Activated CD8-positive, alpha-beta memory T cell treated with anti-CD3 and anti-CD28 coated beads for 4 hours (primary cell): ENCODE measurements around the gene AFTPH.

Experiments
- DNase-seq, 2 donors: peaks; one replicate each; pipeline ENCODE4 v3.0.0-alpha.2; 2020; ENCODE audit warnings: low read depth in 2 of 2

Gene AFTPH

GRCh38 chr2:64538764-64539433 lies 14.8 kb downstream of the AFTPH start:
- no peak for DNase-seq

DNA sequence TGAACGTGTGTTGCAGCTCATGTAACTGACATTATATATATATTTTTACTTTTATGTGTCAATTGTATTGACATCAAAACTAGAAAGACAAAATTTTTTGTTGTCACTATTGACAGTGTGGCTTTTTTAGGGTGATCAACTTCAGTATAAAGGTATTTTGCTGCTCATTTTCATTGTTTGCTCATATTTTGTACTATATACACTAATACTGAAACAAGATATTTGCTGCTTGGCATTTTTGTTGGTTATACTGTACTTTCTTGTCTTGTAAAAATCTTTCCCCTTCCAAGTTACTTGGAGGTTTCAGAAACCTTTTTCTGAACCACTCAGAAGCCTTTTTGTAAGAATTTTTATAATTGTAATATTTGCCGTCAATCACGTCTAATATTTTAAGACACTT lies 16.5 kb downstream of the AFTPH start:
- no peak for DNase-seq

DNA sequence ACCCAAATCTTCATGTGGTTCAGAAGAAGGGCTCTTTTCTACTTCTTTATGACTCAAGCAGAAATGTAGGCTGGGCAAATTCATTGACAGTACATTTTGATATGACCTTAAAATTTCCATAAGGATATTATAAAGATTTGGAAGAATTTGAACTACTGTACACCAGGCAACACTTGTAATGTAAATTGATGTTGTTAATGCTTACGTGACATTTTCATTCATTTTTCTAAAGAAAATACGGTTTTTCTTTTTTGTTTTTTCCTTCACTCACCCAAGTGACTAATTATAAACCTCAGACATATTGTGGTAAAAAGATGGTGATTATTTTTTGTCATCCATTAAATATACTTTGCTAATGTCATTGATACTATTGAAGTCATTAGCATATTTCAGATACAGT lies 17.4 kb downstream of the AFTPH start:
- DNase-seq, result no peak

GRCh38 chr2:64542071-64543007 lies 18.2 kb downstream of the AFTPH start:
- no peak for DNase-seq

GRCh38 chr2:64543008-64543697 lies 19.0 kb downstream of the AFTPH start:
- DNase-seq, result no peak

DNA sequence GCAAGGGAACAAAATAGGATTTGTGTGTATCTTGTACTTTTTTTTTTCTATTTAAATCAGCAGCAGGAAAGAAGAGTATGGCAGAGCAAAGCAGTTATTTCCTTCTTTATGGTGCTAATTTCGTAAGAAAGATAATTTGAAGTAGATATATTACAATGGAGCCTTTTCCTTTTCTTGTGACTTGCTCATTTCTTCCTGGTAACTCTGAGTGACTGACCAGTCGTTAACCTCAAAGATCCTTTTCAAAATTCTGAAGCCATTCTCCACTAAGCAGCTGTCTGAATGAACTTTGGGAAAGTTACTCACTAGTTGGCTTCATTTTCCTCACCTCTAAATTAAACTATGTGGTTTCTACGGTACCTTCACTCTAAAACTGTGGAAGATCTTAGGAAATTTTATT lies 24.6 kb downstream of the AFTPH start:
- no peak for DNase-seq

- DNase-seq, result no peak
Observed at GRCh38 chr2:64550042-64550441, 25.9 kb downstream of the AFTPH start.

DNA sequence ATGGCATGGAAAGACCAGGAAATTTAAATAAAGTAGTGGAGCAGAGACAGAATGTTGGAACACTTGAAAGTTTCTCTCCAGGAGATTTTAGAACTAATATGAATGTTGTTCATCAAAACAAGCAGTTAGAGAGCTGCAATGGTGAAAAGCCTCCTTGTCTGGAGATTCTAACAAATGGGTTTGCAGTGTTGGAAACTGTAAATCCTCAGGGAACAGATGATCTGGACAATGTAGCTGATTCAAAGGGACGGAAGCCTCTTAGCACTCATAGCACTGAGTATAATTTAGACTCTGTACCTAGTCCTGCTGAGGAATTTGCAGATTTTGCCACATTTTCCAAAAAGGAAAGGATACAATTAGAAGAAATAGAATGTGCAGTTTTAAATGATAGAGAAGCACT lies 27.7 kb downstream of the AFTPH start:
- no peak for DNase-seq

DNA sequence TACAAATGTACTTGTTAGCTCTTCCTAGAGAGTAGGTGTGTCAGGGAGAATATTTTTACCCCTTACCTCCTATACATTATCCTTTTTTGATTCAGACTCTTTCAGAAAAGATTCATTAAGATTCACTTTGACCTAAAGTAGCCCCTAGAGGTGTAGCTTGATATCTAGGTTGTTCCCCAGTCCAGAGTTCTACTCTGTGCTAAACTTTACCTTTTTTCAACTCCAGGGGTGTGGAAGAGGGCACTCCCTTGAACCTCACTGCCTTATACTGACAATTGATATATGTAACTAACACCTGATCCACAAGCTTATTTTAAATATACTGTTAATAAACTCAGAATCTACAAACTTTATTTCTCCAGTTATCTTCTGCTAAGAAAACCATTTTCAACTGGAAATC lies 30.0 kb downstream of the AFTPH start:
- DNase-seq, result no peak

- no peak for DNase-seq
Observed at GRCh38 chr2:64558445-64559081, 34.4 kb downstream of the AFTPH start.

- DNase-seq, result no peak
Observed at GRCh38 chr2:64562148-64562784, 38.1 kb downstream of the AFTPH start.

GRCh38 chr2:64563436-64563938 lies 39.4 kb downstream of the AFTPH start:
- no peak for DNase-seq

GRCh38 chr2:64565949-64566710 lies 42.0 kb downstream of the AFTPH start:
- no peak for DNase-seq

- DNase-seq, result no peak
Observed at GRCh38 chr2:64567473-64567872, 43.3 kb downstream of the AFTPH start.

DNA sequence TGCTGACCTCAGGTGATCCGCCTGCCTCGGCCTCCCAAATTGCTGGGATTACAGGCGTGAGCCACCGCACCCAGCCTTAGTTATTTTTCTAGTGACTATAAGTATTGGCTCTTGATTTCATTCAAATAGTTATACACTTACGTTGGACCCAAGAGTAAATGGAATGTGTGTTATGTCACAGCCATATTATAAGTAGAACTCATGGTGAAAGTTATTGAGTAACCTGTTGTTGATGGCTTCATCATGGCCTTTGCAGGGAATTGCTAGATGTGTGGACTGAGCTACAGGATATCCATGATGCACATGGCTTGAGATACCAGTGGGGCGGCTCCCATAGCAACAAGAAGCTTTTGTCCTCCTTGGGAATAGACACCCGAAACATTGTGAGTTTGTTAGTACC lies 44.7 kb downstream of the AFTPH start:
- no peak for DNase-seq

DNA sequence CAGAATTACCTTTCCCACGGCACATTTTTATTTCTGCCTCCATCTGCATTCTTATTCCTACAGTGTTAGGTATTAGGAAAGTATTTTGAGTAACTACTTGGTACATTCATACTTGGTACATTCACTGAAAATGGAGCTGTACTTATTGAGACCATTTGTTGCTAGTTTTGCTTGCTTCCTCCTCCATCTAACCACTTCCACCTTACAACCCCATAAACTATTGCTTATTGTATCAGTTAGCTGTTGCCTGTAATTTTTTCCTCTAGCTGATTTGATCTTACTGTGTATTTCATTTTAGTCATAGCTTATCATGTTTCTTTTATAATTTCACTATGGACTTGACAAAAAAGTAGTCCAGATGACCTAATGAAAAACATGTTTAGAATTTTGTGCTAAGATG lies 50.7 kb downstream of the AFTPH start:
- no peak for DNase-seq

GRCh38 chr2:64581018-64581417 lies 56.9 kb downstream of the AFTPH start:
- DNase-seq, result no peak

- DNase-seq, result no peak
Observed at GRCh38 chr2:64581777-64582539, 57.8 kb downstream of the AFTPH start.

- no peak for DNase-seq
Observed at GRCh38 chr2:64582774-64583340, 58.7 kb downstream of the AFTPH start.

DNA sequence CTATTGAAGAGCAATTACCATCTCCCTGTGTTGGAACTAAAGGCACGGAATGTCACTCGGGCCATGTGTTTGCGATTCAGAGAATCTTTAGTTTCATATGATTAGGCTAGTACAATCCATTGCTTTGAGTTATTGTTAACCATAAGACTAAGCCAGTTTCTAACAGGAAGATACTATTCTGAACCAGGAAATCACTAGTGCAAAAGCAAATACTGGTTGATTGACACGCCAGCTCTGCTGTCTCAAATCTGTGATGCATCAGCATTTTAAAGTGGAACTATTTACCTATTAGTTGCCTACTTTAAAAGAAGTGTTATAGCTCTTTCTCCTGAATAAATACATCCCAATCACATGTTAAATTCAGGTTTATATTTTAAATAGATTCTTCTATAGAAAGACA lies 61.9 kb downstream of the AFTPH start:
- no peak for DNase-seq
